GM12878 (cell line): Measurements from ENCODE around the gene KIRREL3. TPM values are rescaled to one million over a fixed set of nuclear protein-coding genes. Genes with fewer than 3 reads are reported as not detected.

ENCODE experiments used
- ATAC-seq: fragments of 200-7000 bp; cut with Tn5 transposase; 3 replicates; pipeline ENCODE4 v1.9.1; 2020; ENCODE audit warnings: mild to moderate bottlenecking, moderate library complexity
- BruUV-seq: library from RNA; stranded (reverse); fragments of 400-500 nt; replicated peaks from 2 replicates; lab custom pipeline; 2021; lab: Mats Ljungman, UMichigan
- CTCF ChIA-PET: fragments of 300-600 bp; sonication (Branson Sonifier 250); formaldehyde crosslinking; extraction: SDS; loops from one replicate; lab custom pipeline; 2021; ENCODE audit warnings: inconsistent platforms; lab: Yijun Ruan, JAX
- POLR2A ChIA-PET: fragments of 350-600 bp; formaldehyde crosslinking; extraction: SDS; loops from one replicate; lab custom pipeline; 2021; ENCODE audit warnings: inconsistent platforms; lab: Charles Lee
- RAD21 ChIA-PET: fragments of 300-600 bp; sonication (Branson Sonifier 250); formaldehyde crosslinking; loops from one replicate; lab custom pipeline; 2023; ENCODE audit warnings: antibody characterized with exemption; ENCODE audit not compliant: unreplicated experiment; lab: Charles Lee
- SMC1A ChIA-PET: fragments of 300-600 bp; sonication (Branson Sonifier 250); formaldehyde crosslinking; loops from one replicate; lab custom pipeline; 2023; ENCODE audit not compliant: unreplicated experiment, uncharacterized antibody; lab: Charles Lee
- DNase-seq: peaks from one replicate; pipeline ENCODE4 v3.0.0-alpha.2; 2011; ENCODE audit warnings: low read depth, low spot score
- FAIRE-seq: peaks from 3 replicates; lab custom pipeline; 2011; peaks lifted over from hg19 to GRCh38; lab: Jason Lieb, UNC
- H2AFZ ChIP-seq: 2 replicates; pipeline ENCODE4 v1.6.0; 2011; ENCODE audit warnings: low read depth, low read length, control low read depth; ENCODE audit not compliant: control insufficient read depth
- H3K27ac ChIP-seq: 2 replicates; pipeline ENCODE4 v1.5.1; 2011; ENCODE audit warnings: control low read depth; ENCODE audit not compliant: control insufficient read depth, insufficient read depth
- H3K27me3 ChIP-seq, 2 experiments: replicated peaks in 1 of 2; 2 replicates each; pipeline versions ENCODE4 v1.6.0 to v1.6.1; 2011; ENCODE audit warnings: low read length in 1 of 2; ENCODE audit not compliant: control insufficient read depth in 2 of 2, insufficient read depth in 2 of 2
- H3K36me3 ChIP-seq, 2 experiments: 2 replicates each; pipeline ENCODE4 v1.5.1; 2011; ENCODE audit warnings: low read length in 1 of 2; ENCODE audit not compliant: control insufficient read depth in 2 of 2, insufficient read depth in 2 of 2
- H3K4me1 ChIP-seq: 2 replicates; pipeline ENCODE4 v1.6.1; 2011; ENCODE audit warnings: mild to moderate bottlenecking, low read length, moderate library complexity, mixed read lengths; ENCODE audit not compliant: control insufficient read depth, insufficient read depth
- H3K4me2 ChIP-seq: 2 replicates; pipeline ENCODE4 v1.6.0; 2011; ENCODE audit warnings: control low read depth; ENCODE audit not compliant: control insufficient read depth, insufficient read depth
- H3K4me3 ChIP-seq: fragments of 200-600 bp; sonication (generic); 2 replicates; pipeline ENCODE4 v1.5.1; 2016
- H3K79me2 ChIP-seq: 2 replicates; pipeline ENCODE4 v1.6.0; 2011; ENCODE audit warnings: low read length; ENCODE audit not compliant: control insufficient read depth, insufficient read depth
- H3K9ac ChIP-seq: 2 replicates; pipeline ENCODE4 v1.8.0; 2011; ENCODE audit warnings: low read length, control low read depth, mixed read lengths; ENCODE audit not compliant: control insufficient read depth, insufficient read depth
- H3K9me3 ChIP-seq: replicated peaks from 3 replicates; pipeline ENCODE4 v1.5.1; 2011; ENCODE audit warnings: mild to moderate bottlenecking, low read length; ENCODE audit not compliant: control insufficient read depth, insufficient read depth
- H4K20me1 ChIP-seq: 2 replicates; pipeline ENCODE4 v1.6.0; 2011; ENCODE audit not compliant: control insufficient read depth, insufficient read depth
- BCL11A ChIP-seq: IDR thresholded peaks from 2 replicates; pipeline ENCODE4 v1.6.1; 2011; ENCODE audit warnings: low read depth, low read length
- BRCA1 ChIP-seq: IDR thresholded peaks from 2 replicates; pipeline ENCODE4 v1.6.1; 2011; ENCODE audit warnings: low read depth, low read length, improper control_type of control experiment
- EED ChIP-seq: sonication (generic); IDR thresholded peaks from 2 replicates; pipeline ENCODE4 v1.6.1; 2016; ENCODE audit warnings: antibody characterized with exemption, low read depth
- MEF2B ChIP-seq: fragments of 450-650 bp; IDR thresholded peaks from 2 replicates; pipeline ENCODE4 v1.6.1; 2018; ENCODE audit warnings: mild to moderate bottlenecking, moderate library complexity; ENCODE audit not compliant: partially characterized antibody, poor library complexity, severe bottlenecking
- PRDM15 ChIP-seq: fragments of 450-650 bp; formaldehyde crosslinking; IDR thresholded peaks from 2 replicates; pipeline ENCODE4 v1.4.0; 2020; ENCODE audit warnings: mild to moderate bottlenecking, moderate library complexity
- TBL1XR1 ChIP-seq: IDR thresholded peaks from 2 replicates; pipeline ENCODE4 v1.6.1; 2012; ENCODE audit warnings: low read depth, low read length, improper control_type of control experiment
- USF1 ChIP-seq: IDR thresholded peaks from 2 replicates; pipeline ENCODE4 v1.6.1; 2011; ENCODE audit warnings: borderline replicate concordance, low read depth, mild to moderate bottlenecking, moderate library complexity, mixed read lengths, low read length; ENCODE audit not compliant: insufficient read depth; ENCODE audit errors: extremely low read length
- WRNIP1 ChIP-seq: IDR thresholded peaks from 2 replicates; pipeline ENCODE4 v1.6.1; 2011; ENCODE audit warnings: low read depth, low read length, improper control_type of control experiment, borderline replicate concordance
- ZNF217 ChIP-seq: fragments of 450-650 bp; IDR thresholded peaks from 2 replicates; pipeline ENCODE4 v1.6.1; 2017; ENCODE audit warnings: antibody characterized with exemption, mild to moderate bottlenecking
- WGBS: methylation state at CpG from one replicate; pipeline ENCODE4 v1.1.6; 2016; ENCODE audit warnings: low lambda C conversion rate; ENCODE audit not compliant: insufficient replicate concordance, insufficient coverage; ENCODE audit errors: missing lambda C conversion rate; 5-methylcytosine and 5-hydroxymethylcytosine counted together
- in situ Hi-C: fragments of 300-500 bp; cut with MboI; formaldehyde crosslinking; loops from 9 replicates; pipeline ENCODE4 v1.14.3; 2018; ENCODE audit warnings: mixed read lengths
- intact Hi-C: fragments of 100-400 bp; cut with micrococcal nuclease; formaldehyde crosslinking; loops from one replicate; pipeline ENCODE4 v1.14.2; 2022; ENCODE audit not compliant: unreplicated experiment
- polyA plus RNA-seq, 11 experiments: library from polyadenylated mRNA; depleted of rRNA in 4 of 11; unstranded in 6 of 11; stranded (reverse) in 5 of 11; fragments of >200 nt; fragmentation: Nextera tagmentation in 4 of 11; fragmentation: Illumina TruSeq in 1 of 11; extraction: Ambion mirVana in 4 of 11; extraction: Trizol in 1 of 11; gene quantifications; 1 replicate in 1 of 11; 2 replicates in 10 of 11; pipeline versions ENCODE4 v1.2.1 to v1.2.3, GENCODE V29; 2011 to 2016; ENCODE audit warnings: inconsistent platforms in 2 of 11, missing spikeins in 2 of 11, low read depth in 1 of 11
- total RNA-seq, 4 experiments: library from RNA; depleted of rRNA in 3 of 4; stranded (reverse); fragments of >200 nt in 3 of 4; fragmentation: Illumina TruSeq in 1 of 4; extraction: Trizol in 1 of 4; gene quantifications; 2 replicates each; pipeline versions ENCODE4 v1.2.1 to v1.2.3, GENCODE V29; 2013 to 2021

Gene KIRREL3
- total and polyA plus RNA-seq, 10 of the 15 experiments (the other 5 are each of a cell fraction or from before 2014, with no cell fraction given), result under 0.01 TPM; not detected in 9

- FAIRE-seq (no peak), ATAC-seq (no peak), DNase-seq (no peak)
- Histone ChIP-seq H3K9ac (no peak overlapping the region), H3K9me3 (no peaks in the 10 kb centered on the region), H3K36me3 (no peaks in the 10 kb centered on the region), H3K27ac (no peak overlapping the region), H3K27me3 (no peaks in the 10 kb centered on the region; a peak in 1 of 4 replicates), H3K4me3 (no peak overlapping the region), H3K4me2 (no peak overlapping the region), H3K79me2 (no peaks in the 10 kb centered on the region), H3K4me1 (peaks cover 4% of the 10 kb centered on the region), H2AFZ (no peak overlapping the region), H4K20me1 (no peaks in the 10 kb centered on the region)
- ChIA-PET POLR2A (no interaction called here), CTCF (no interaction called here), RAD21 (no interaction called here), SMC1A (no interaction called here)
- intact Hi-C loops, result no loop called here
- no peak for TF ChIP-seq MEF2B
- TF ChIP-seq BRCA1, result no peak
- TF ChIP-seq WRNIP1, result no peak
- TF ChIP-seq ZNF217, result no peak
- no peak for TF ChIP-seq EED
- TF ChIP-seq USF1, result no peak
- no peak for TF ChIP-seq TBL1XR1
- no peak for TF ChIP-seq BCL11A
- no peak for TF ChIP-seq PRDM15 (CRISPR knock-in tag)
- no TSS peak for BruUV-seq
- 59% methylated on average over 9 of the region's 9 CpGs for whole genome bisulfite sequencing
- in situ Hi-C loops, result no loop called here
Measured at GRCh38 chr11:126474220-126474619, 526.4 kb downstream of the KIRREL3 start.
